GM12872 (cell line): Measurements from ENCODE around the gene NKAIN2.

Source experiments
- CTCF ChIP-seq: IDR thresholded peaks from 3 replicates; pipeline ENCODE4 v1.5.1; 2011; ENCODE audit warnings: low read depth, mild to moderate bottlenecking, low read length, moderate library complexity; ENCODE audit not compliant: insufficient read depth

NKAIN2 gene

GRCh38 chr6:124791156-124791555 is 987.5 kb downstream of the NKAIN2 start:
- TF ChIP-seq CTCF = no peak

GRCh38 chr6:124792386-124792785 is 988.7 kb downstream of the NKAIN2 start:
- TF ChIP-seq CTCF = no peak

GRCh38 chr6:124793398-124793797 is 989.7 kb downstream of the NKAIN2 start:
- TF ChIP-seq CTCF = no peak

- TF ChIP-seq CTCF = peak; percentile 44; the same call in 1 of the 3 replicates
These were observed 992.2 kb downstream of the NKAIN2 start for GRCh38 chr6:124795643-124796463.

- TF ChIP-seq CTCF = no peak
These were observed 992.9 kb downstream of the NKAIN2 start for GRCh38 chr6:124796464-124796970.

GRCh38 chr6:124797224-124797623 is 993.6 kb downstream of the NKAIN2 start:
- no peak for TF ChIP-seq CTCF

- no peak for TF ChIP-seq CTCF
These were observed 995.4 kb downstream of the NKAIN2 start for GRCh38 chr6:124798942-124799496.
